ENCODE data around the gene SETD7.

- TF ChIP-seq CTCF (IDR thresholded peaks at IDR 0.05) (no peak), POLR2A (IDR thresholded peaks at IDR 0.05) (no peak)
Measured at GRCh38 chr4:139458543-139458942, 97.5 kb downstream of the SETD7 start.
